Stimulated activated CD4-positive, alpha-beta T cell treated with anti-CD3 and anti-CD28 coated beads, Interleukin-15, amount 100 ng/mL, for 24 hours (primary cell): ENCODE results near the gene SPTBN1.
"Not testable (repeated sequence)": the region's sequence is repeated elsewhere in the genome, so short reads cannot be mapped to it uniquely, and the experiment has no call there.

ENCODE experiments used
- DNase-seq: peaks from one replicate; pipeline ENCODE4 v3.0.0-alpha.2; 2020

Gene SPTBN1

DNA sequence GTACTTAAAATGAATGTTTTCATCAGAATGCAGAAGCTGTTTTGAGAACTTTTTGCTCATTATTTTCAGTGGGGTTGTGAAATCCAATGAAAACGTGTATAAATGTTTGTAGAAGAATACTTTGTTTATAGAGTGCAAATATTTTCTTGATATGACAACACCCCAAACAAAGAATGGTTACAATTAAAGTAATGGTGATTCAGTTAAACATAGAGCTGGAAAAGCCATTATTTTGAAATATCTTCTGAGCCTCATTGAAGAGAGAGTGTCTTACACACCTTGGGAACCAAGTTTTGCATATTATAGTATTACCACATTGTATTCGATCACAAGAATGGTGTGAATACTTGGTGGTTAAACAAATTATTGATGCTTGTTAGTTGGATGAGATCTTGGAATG, 48.7 kb downstream of the SPTBN1 start:
- no peak for DNase-seq

DNA sequence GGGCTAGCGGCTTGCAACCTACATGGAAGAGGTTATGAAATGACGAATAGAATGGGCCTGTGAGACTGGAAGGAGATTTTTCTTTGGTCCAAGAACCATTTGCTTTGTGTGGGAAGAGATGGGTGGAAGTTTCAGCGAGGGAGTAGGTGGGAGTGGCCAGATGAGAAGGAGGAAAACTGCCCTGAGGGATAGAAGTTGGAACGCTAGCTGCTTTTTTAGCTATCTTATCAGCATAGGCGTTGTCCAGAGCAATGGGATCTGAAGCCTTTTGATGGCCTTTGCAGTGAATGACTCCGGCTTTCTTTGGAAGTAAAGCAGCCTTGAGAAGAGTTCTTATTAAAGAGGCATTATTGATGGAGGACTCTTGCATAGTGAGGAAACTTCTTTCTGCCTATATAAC, 52.4 kb downstream of the SPTBN1 start:
- DNase-seq, result no peak

DNA sequence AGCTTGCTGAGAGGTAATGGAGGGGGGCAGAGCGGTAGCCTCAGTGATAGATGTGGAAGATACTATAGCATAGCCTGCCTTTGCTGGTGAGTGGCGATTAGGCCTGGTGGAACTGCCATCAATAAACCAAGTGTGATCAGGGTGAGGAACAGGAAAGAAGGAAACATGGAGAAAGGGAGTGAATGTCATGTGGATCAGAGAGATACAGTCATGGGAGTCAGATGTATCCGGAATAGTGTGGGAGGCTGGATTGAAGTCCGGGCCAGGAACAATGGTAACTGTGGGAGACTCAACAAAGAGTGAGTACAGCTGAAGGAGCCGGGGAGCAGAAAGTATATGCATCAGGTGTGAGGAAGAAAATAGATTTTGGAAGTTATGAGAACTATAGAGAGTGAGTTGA, 52.9 kb downstream of the SPTBN1 start:
- DNase-seq, result not testable (repeated sequence)

DNA sequence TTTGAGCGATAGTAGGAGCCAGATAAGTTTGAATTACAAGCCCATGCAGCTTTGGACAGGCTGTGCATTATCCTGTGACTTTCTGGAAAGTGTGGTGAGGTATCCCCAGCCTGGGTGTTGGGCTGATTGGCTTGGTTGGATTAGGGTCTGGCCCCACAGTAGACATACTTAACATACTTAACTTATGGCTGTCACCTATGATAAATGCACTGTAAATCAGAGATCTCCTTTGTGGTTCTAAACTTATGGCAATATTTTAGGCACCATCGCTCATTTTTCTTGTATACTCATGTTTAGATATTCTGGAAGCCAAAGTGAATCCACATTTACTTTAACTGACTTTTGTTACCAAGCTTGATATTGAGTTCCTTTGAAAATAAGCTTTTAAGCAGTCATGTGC, 54.8 kb downstream of the SPTBN1 start:
- no peak for DNase-seq

DNA sequence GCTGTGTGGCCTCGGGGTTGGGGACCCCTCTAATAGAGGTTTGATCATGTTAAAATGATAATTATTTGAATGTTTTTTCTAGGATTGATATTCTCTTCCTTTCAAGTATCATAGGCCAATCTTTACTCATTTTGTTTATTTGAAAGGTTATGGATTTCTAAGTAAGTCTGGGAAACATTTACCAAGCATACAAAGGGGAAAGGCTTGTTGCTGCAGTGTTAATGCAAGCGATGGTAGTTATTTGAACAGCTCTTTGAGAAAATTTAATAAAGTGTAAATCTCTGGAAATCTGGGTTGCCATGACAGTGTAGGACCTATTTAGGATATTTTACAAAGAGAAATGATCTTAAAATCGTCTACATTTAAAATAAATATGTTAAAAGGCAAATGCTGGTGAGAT, 56.1 kb downstream of the SPTBN1 start:
- no peak for DNase-seq

DNA sequence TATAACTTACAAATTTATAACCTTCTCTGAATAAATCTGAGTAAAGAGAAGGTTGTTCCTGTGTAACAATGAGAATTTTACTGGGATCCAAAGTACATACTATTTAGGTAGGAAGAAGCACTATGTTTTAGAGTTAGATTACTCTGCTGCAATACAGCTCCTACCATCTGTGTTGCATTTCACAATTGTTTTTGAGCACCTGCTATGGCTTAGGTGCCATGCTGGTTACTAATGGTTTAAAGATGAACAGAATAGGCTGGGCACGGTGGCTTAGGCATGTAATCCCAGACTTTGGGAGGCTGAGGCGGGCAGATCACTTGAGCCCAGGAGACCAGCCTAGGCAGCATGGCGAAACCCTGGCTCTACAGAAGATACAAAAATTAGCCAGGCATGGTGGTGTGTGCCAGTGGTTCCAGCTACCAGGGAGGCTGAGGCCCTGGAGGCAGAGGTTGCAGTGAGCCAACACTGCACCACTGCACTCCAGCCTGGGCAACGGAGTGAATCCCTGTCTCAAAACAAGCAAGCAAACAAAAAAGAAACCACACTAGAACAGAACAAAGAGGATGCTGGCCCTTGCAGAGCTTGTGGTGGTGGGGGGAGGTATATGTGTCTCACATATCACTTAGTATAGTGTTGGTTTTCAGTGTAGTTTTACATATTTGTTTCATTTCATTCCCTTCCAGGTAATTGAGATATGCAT, 56.7 kb downstream of the SPTBN1 start:
- no peak for DNase-seq

DNA sequence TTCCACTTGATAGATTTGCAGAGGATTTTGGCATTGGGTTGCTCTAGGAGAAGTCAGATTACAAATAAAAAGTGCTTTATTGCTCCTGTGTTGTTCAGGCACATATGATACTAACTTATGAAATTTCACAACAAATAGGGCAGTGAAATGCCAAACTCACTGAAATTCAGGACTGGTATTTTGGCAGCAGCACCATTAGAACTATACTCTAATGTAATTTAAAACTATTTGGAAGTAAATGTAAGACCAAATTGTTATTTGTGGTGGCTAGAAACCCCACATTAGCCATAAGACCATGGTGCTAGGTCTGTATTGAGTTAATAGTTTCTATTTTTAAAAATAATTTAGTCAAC, 57.2 kb downstream of the SPTBN1 start:
- DNase-seq, result no peak

DNA sequence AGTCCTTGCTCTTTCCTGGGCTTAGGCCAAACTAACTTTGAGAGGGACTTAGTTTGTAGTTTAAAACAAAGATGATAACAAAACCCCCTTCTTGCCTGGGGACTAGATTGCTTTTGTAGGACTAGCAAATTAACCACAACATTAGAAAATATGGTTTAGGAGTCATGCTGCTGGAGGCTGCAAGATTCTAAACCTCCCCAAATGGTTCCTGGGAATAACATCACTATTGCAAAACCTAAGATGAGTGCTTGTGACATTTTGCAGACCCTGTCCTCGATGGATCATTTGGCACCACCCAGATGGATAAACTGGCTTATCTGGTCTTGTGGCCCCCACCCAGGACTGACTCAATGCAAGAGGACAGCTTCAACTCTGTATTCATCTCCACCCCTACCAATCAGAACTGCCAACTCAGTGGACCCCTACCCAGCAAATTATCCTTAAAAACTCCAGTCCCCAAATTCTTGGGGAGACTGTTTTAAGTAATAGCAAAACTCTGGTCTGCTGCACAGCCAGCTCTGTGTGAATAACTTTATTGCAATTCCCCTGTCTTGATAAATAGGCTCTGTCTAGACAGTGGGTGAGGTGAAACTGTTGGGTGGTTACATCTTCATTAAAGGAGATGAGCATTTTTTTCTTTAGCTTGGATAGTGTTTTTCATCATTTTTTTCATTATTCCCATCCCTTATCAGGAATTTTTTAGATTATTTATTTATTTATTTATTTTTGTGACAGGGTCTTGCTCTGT, 58.9 kb downstream of the SPTBN1 start:
- DNase-seq, result no peak

DNA sequence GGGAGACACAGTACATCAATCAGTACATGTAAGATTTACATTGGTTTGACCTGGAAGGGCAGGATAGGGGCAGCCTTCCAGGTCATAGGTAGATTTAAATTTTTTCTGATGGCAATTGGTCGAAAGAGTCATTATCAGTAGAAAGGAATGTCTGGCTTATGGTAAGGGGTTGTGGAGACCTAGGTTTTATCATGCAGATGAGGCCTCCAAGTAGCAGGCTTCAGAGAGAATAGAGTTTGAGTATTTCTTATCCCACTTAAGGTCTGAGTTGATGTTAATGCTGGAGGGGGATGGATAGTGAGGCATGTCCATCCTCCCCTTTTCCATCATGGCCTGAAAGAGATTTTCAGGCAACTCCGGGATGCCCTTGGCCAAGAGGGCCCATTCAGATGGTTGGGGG, 60.7 kb downstream of the SPTBN1 start:
- no peak for DNase-seq

DNA sequence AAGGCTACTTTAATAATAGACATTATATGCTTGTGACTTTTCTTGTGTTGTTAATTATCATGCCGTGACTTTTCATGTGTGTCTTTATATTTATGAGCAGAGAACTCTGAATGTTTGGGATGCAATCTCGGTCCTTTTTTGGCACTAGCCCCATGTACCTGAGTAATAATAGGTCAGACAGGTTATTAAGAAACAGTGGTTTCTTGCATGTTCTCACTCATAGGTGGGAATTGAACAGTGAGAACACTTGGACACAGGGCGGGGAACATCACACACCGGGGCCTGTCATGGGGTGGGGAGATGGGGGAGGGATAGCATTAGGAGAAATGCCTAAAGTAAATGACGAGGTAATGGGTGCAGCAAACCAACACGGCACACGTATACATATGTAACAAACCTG, 61.9 kb downstream of the SPTBN1 start:
- DNase-seq, result not testable (repeated sequence)

DNA sequence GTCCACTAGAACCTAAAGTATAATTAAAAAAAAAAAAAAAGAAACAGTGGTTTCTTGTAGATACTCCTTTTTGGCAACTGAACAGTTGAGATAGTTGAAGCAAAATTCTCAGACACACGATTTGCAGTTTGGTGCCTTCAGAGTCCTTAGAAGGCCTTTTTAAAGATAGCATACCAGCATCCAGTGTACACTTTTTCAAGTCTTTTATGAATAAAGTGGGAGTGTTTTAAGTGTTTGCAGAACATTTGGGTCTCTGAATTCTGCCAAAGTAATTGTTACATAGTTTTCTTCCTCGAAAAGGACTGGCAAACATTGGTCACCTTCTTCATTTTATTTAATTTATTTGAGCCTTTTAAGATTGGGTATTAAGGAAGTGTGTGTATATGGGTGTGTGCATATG, 62.3 kb downstream of the SPTBN1 start:
- DNase-seq, result no peak

DNA sequence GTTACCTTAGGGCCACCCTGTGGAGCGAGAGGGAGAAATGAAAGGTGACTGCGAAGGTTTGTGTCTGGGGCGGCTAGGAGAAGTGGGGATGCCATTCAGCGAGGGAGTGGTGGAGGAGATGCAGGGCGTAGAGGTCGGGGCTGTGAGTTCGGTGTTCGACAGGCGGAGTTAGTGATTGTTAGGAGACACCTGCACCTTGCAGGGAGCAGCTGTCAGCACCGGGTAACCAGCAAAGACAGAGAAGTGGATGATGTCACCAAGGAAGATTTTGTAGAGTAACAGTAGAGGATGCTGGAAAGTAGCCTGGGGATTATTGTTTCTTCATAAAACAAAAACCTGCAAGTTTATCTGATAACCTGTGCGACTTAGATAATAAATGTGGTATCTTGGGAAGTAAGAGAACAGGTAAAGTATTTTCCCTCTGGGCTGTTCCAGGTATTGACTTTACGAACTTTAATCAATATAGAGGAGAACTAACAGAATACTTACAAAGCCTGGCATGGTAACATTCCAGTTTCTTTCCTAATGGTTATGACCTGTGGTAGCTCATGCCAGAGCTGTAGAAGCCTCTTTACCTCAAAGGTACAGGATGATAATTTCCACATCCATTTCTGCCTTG, 63.8 kb downstream of the SPTBN1 start:
- no peak for DNase-seq

DNA sequence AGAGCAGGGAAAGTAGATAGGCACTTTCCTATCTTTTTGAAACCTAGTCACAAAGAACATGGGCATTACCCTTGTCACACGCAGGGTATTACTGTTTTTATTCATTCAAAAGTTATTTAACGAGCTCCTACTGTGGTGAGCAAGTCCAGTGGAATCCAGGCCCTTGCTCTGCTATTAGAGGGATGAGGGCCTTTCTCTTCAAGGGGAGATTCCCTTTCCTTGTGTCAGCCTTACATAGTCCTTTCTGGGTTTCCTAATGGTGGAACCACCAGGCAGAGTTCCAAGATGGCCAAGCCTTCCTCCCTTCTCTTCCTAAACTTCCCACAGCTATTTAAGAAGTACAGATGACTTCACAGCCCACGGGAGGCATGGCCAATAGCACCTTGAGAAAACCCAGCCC, 64.6 kb downstream of the SPTBN1 start:
- DNase-seq, result no peak

DNA sequence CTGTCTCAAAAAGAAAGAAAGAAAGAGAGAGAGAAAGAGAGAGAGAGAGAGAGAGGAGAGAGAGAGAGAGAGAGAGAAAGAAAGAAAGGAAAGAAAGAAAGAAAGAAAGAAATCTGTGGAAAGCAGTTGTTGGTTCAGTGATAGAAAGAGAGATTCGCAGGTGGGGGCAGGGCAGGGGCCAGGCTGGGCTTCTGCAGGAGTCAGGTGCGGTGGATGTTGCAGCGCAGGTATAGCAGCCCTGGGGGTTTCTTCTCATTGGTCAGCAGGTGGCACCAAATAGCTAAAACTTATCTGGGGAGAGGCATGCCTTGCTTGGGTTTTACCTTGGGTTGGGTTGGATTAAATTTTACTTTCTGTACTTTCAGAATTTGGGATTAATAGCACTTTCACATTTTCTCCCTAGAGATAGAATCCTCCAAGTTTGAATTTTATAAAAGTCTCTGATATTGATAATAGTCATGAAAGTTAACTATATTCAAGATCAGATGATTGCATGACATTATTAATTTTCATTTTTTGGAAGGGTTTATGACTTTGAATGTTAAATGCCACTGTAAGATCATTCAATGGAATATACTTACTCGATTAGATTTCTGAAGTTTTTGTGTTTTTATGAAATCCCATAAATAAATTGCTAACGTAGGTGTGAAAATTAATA, 66.6 kb downstream of the SPTBN1 start:
- peak; percentile 60 for DNase-seq

DNA sequence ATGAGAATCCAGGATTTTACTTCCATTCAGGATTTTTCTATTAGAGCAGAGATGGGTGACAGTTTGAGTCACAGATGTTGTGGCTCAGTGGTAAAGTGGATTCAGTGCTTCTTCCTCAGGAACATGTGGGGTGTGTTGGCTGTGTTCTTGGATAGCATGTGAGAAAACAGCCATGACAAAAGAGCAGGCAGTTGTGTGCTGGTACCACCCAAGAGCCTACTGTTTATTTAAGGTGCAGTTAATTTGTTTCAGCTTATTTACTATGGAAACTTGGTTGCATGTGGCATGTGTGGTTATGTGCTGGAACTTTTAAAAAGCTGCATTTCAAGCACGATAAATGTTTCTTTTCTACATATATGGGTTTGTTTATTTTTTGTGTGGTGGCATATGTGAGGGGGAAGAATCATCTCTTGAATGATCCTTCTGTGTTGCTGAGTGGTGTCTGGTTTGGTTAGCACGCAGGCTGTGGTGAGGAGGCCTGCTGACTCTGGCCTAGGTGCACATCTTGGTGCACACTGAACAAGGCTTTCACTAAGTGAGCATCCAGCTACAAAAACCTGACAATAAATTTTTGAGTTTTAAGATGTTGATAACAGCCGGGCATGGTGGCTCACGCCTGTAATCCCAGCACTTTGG, 67.3 kb downstream of the SPTBN1 start:
- no peak for DNase-seq

DNA sequence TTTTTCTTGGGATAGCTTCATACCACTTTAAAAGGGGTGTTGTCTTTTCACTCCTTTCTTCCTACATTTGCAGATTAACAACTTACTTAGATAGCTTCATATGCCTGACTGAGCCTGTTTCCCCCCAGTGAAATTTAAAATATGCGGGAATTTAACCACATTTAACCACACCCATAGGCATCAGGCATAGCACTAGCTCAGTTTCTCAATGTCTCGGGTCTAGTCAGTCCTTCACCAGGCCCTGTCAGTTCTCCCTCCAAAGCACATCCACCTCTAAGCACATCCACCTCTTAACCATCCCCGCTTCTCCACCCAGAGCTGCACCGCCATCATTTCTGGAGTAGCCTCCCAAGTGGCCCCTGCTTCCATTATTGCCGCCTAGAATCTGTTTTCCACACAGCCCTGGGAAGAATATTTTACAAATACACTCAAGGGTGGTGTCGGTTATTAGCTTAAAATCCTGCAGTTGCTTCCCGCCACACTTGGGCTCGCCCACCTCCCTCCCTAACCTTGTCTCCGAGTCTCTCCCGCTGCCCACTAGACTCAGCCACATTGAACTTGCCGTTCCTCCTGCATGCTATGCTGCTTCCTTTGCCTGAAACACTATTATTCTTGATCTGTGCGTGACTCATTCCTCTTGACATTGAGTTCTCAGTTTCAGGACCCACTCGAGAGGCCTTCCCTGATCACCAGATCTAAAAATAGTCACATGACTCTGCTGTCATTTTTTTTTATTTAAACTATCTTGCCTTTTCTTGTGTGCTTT, 68.3 kb downstream of the SPTBN1 start:
- peak; percentile 49 for DNase-seq

DNA sequence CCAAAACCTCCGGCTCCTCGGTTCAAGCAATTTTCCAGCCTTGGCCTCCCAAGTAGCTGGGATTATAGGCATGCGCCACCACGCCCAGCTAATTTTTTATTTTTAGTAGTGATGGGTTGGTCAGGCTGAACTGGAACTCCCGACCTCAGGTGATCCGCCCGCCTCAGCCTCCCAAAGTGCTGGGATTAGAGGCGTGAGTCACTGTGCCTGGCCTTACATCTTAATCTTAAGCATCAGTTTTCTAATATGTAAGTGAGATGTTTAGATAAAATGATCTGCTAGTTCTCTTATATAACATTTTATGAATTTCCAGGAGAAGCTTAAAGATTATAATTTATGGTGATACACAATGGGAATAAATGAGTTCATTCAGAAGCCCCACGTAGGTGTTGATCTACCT, 69.2 kb downstream of the SPTBN1 start:
- no peak for DNase-seq

DNA sequence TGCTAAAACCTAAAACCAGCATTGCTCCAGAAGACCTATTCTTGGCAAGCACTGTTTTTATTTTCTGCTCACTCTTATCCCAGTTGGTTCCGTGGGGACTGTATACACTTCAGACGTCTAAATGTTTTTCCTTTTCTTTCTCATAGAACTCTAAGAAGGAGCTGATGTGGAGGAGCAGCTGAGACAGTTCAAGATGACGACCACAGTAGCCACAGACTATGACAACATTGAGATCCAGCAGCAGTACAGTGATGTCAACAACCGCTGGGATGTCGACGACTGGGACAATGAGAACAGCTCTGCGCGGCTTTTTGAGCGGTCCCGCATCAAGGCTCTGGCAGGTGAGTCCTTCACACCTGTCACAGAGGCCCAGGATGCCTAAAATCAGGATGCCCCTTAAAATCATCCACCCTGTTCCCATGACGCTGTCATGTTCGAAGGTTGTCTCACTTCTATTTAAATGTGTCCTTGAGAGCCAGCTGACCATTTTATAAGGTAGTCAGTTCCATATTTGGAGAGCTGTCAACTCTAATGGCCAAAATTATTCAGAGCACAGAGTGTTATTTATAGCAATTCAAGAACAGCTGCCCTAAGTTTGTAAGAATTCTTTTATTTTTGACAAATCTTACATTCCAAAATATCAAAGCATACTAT, 70.2 kb downstream of the SPTBN1 start:
- DNase-seq, result no peak

DNA sequence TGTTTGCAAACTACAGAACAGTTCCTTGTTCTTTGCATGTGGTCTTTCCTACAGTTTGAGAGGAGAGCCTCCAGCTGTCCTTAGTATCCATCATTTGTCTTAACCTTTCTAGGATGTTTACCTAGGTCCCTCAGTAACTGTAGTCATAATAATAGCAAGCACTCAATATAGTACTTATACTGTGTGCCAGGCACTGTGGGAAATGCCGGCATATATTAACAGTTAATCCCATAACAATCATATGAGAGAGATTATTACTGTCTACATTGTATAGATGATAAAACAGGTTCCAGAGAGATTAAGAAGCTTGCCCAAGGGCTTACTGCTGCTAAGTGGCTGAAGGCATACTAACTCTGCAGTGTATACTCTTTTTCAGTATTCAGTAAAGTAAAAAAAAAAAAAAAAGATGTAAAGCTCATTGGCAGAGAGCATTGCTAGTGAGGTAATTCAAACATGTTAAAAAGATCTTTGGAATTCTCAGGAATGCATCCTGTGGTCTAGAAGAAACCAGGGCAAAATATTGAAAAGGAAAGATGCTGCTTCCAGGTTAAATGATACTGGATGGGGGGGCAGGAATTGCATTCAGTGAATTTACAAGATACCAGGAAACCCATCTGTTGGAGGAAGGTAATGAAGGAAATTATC, 72.3 kb downstream of the SPTBN1 start:
- DNase-seq, result no peak

DNA sequence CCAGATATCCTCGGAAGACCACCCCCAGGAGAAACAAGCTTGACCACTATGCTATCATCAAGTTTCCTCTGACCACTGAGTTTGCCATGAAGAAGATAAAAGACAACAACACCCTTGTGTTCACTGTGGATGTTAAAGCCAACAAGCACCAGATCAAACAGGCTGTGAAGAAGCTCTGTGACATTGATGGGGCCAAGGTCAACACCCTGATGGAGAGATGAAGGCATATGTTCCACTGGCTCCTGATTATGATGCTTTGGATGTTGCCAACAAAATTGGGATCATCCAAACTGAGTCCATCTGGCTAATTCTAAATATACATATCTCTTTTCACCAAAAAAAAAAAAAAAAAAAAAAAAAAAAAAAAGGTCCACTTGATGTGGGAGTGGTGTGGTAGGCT, 73.4 kb downstream of the SPTBN1 start:
- not testable (repeated sequence) for DNase-seq

DNA sequence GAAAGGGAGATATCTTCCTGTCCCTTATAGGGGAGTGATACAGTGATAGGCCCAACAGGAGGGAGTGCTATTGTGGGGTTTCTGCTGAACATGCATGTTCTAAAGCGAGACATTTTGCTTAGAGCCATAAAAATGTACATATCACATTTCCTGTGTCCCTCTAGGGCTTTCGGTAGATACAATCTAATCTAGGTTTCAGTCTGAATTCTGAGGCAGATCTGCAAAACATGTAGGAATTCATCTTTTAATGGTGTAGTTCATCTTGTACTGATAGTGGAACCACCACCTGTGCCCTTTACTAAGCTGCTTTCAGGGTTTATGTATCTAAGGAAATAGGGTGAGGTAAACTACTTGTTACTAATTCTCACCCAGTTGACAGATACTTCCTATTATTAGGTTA, 73.8 kb downstream of the SPTBN1 start:
- no peak for DNase-seq

DNA sequence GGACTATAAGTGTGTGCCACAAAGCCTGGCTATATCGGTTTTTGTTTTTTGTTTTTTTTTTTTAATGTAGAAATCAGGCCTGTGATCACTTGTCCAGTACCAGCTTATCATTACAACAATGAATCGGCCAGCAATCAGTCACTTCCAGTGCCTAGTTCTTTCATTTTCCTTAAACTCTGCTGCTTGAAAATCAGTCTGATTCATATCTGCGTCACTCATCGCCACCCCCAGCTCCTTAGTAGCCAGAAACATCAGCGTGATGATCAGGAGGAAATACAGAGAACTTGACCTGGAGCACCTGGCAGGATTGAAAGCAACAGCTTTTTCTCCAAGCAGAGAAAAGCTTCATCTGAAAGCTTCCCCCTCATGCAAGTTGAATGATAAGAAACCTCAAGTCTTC, 75.4 kb downstream of the SPTBN1 start:
- DNase-seq, result no peak
